ENCODE measurements around the gene DPM1. TPM values are rescaled to one million over a fixed set of nuclear protein-coding genes. Genes with fewer than 3 reads are reported as not detected.

The DPM1 gene
- total RNA-seq, 4 donors from 2014 or later, result 48.8 to 83.1 (median 60.2) TPM

DNA sequence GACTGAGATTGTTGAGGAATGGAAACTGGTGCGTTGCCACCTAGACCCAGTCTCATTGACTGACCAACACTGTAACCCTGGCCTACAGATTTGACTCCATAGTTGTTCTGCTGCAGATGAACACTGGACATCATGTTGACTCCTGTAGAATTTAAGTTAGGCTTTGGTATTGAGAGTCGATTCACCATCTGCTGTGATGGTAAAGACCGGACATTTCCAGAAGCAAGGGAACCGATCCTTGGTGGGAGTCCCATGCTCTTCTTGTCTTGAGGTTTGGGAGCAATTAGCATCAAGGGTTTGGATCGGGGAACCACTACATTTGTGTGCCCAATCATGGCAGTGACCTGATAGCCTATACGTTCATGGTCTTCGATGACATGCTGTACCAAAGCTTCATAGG is 64.7 kb downstream of the DPM1 start:
- no peaks in the 10 kb centered on the region for H3K27me3 ChIP-seq
- no peaks in the 10 kb centered on the region for H3K9me3 ChIP-seq
- no peak for DNase-seq
- intact Hi-C loops (cut with DNase I), result no loop called here
- H3K4me1 ChIP-seq, result no peaks in the 10 kb centered on the region
- peaks cover 33 to 39% of the 10 kb centered on the region in 2 donors for H3K36me3 ChIP-seq
- no peak for TF ChIP-seq POLR2A (IDR thresholded peaks at IDR 0.05)
- TF ChIP-seq, protein P1, sequence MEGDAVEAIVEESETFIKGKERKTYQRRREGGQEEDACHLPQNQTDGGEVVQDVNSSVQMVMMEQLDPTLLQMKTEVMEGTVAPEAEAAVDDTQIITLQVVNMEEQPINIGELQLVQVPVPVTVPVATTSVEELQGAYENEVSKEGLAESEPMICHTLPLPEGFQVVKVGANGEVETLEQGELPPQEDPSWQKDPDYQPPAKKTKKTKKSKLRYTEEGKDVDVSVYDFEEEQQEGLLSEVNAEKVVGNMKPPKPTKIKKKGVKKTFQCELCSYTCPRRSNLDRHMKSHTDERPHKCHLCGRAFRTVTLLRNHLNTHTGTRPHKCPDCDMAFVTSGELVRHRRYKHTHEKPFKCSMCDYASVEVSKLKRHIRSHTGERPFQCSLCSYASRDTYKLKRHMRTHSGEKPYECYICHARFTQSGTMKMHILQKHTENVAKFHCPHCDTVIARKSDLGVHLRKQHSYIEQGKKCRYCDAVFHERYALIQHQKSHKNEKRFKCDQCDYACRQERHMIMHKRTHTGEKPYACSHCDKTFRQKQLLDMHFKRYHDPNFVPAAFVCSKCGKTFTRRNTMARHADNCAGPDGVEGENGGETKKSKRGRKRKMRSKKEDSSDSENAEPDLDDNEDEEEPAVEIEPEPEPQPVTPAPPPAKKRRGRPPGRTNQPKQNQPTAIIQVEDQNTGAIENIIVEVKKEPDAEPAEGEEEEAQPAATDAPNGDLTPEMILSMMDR (IDR thresholded peaks at IDR 0.05), result no peak
- 96 to 100% methylated on average over 7 of the region's 7 CpGs for WGBS, 2 donors
- H3K27ac ChIP-seq, result no peak overlapping the region
- H3K4me3 ChIP-seq (replicated peaks in 1 of 3), result no peak overlapping the region

DNA sequence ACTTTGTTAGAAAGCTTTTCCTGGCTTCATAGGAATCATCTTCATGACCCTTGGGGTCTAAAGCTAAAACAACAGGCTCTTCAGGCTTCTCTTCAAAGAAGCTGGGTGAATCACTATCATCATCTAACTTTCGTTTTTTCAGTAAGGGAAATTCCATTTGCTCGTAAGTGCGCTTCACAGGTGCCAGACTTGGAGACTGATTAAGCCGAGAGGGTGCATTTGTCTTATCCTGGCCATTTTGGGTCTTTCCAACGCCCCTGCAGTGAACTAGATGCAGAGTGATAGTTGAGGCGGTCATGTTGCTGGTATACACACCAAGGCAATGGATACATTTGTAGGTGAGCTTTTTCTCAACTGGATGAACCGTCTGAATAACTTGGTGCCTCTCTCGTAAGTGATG is 65.9 kb downstream of the DPM1 start:
- TF ChIP-seq POLR2A (IDR thresholded peaks at IDR 0.05), result no peak
- TF ChIP-seq, protein P1 (IDR thresholded peaks at IDR 0.05), result no peak
- peaks cover 24 to 35% of the 10 kb centered on the region in 2 donors for H3K36me3 ChIP-seq

DNA sequence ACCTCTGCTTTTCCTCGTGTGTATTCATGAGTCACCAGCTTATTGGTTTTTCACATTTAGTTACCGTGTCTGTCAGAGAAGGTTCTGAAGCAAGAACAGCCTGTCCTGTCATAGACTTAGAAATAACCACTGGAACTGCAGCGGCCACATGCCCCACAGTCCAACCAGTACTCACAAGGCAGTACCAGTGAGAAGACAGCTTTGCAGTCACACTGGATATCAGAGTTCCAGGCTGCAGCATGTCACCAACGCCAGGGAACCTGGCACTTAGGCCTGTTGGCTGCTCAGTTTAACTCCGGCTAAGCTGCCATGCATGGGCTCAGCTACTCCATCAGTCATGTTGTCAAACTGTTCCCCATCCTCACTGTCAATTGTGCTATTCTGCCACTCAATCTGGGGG is 67.2 kb downstream of the DPM1 start:
- WGBS, 2 donors, result 80 to 85% methylated on average over 5 of the region's 5 CpGs
- TF ChIP-seq, protein P1 (IDR thresholded peaks at IDR 0.05), result no peak
- no peak for TF ChIP-seq POLR2A (IDR thresholded peaks at IDR 0.05)
- Histone ChIP-seq H3K4me1 (no peaks in the 10 kb centered on the region), H3K36me3 (peaks cover 21 to 36% of the 10 kb centered on the region in 2 donors), H3K4me3 (replicated peaks in 1 of 3) (no peak overlapping the region), H3K27ac (no peak overlapping the region), H3K27me3 (no peaks in the 10 kb centered on the region), H3K9me3 (no peaks in the 10 kb centered on the region)
- no peak for DNase-seq
- intact Hi-C loops (cut with DNase I), result no loop called here

More for the DNA sequence above, 65.9 kb downstream of the DPM1 start:
- no peak for DNase-seq
- Histone ChIP-seq H3K4me3 (replicated peaks in 1 of 3) (no peak overlapping the region), H3K27ac (no peak overlapping the region), H3K9me3 (no peaks in the 10 kb centered on the region), H3K27me3 (no peaks in the 10 kb centered on the region), H3K4me1 (no peaks in the 10 kb centered on the region)
- intact Hi-C loops (cut with DNase I), result no loop called here
- WGBS, 2 donors, result 90 to 93% methylated on average over 8 of the region's 8 CpGs

DNA sequence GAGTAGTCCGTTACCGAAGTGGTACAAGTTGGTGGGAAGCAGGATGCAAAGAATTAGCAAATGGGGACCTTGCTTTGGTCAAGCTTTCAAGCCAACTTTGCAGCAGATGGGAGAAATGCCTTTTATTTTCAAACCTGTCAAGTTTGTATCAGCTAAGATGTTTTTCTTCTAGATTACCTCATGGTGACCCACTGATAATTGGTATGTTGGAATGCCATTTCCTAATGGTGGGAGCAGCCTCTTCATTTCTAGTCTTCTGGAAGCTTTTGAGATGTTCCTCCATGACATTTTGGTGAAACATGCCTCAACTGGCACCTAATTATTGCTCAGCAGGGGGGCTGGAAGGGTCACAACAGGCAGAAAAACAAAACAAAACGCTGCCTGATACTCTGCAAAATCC is 70.8 kb downstream of the DPM1 start:
- H3K4me3 ChIP-seq (replicated peaks in 1 of 3), result no peak overlapping the region
- H3K4me1 ChIP-seq, result no peaks in the 10 kb centered on the region
- TF ChIP-seq, protein P1 (IDR thresholded peaks at IDR 0.05), result no peak
- no peak for TF ChIP-seq POLR2A (IDR thresholded peaks at IDR 0.05)
- no peaks in the 10 kb centered on the region for H3K27me3 ChIP-seq
- no peak overlapping the region for H3K27ac ChIP-seq
- peaks cover 4 to 15% of the 10 kb centered on the region in 2 donors for H3K36me3 ChIP-seq
- intact Hi-C loops (cut with DNase I), result no loop called here
- no peak for DNase-seq
- WGBS, 2 donors, result 90 to 97% methylated on average over 3 of the region's 3 CpGs
- no peaks in the 10 kb centered on the region for H3K9me3 ChIP-seq

DNA sequence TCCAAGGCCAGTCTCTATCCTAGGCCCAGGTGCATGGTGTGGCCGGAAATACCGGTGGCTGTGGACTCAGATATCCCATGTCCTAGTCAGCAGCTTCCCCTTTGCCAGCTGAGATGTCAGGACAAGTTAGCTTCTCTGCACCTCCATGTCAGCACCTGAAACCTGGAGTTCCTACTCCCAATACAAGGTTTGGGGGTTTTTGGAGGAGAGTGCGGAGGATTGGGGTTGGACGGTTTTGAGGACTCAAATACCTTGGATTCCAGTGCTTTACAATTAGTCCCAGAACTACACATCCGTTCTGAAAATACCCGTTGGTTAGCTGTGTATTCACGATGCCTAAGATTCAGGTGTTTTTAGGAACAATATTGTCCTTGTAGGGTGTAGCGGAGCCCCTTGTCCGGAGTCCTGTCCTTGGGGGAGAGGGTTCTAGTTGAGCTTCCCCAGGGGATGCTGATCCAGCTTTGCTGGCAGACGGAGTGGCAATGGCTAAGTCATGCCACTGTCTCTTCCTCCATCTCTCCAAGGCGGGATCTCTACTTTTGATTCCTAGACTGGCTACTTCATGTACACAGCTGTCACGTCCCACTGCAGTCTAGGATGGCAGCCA is 72.0 kb downstream of the DPM1 start:
- WGBS, 2 donors, result 82 to 89% methylated on average over 12 of the region's 12 CpGs
- TF ChIP-seq POLR2A (IDR thresholded peaks at IDR 0.05), result no peak
- TF ChIP-seq, protein P1 (IDR thresholded peaks at IDR 0.05), result no peak
- Histone ChIP-seq H3K27ac (no peak overlapping the region), H3K27me3 (no peaks in the 10 kb centered on the region), H3K4me3 (replicated peaks in 1 of 3) (no peak overlapping the region), H3K9me3 (no peaks in the 10 kb centered on the region), H3K36me3 (peaks cover 0 to 6% of the 10 kb centered on the region in 2 donors), H3K4me1 (peaks cover 0 to 6% of the 10 kb centered on the region in 2 donors)
- intact Hi-C loops (cut with DNase I), result no loop called here
- no peak for DNase-seq

Measured in thyroid gland (tissue), 4 donors.